ENCODE results near the gene ABAT.

DNA sequence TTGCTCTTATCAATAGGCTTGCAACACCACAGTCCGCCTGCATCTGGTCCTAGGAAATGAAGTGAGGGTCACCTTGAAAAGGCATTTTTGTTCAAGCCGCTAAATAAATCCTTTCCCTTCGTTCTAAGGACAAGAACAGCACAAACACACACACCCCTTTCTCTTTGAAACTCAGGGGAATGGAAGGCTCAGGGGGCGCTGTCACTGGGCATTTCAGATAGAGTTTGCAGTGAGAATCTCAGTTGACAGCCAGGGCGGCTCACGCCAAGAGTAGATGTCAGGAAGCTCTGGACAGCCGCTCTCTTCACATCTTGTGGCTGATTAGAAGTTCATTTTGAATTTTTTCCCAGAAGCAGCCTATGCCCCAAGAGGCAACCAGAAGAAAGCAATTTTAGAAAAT is 39.8 kb downstream of the ABAT start:
- TF ChIP-seq, protein P1, sequence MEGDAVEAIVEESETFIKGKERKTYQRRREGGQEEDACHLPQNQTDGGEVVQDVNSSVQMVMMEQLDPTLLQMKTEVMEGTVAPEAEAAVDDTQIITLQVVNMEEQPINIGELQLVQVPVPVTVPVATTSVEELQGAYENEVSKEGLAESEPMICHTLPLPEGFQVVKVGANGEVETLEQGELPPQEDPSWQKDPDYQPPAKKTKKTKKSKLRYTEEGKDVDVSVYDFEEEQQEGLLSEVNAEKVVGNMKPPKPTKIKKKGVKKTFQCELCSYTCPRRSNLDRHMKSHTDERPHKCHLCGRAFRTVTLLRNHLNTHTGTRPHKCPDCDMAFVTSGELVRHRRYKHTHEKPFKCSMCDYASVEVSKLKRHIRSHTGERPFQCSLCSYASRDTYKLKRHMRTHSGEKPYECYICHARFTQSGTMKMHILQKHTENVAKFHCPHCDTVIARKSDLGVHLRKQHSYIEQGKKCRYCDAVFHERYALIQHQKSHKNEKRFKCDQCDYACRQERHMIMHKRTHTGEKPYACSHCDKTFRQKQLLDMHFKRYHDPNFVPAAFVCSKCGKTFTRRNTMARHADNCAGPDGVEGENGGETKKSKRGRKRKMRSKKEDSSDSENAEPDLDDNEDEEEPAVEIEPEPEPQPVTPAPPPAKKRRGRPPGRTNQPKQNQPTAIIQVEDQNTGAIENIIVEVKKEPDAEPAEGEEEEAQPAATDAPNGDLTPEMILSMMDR (IDR thresholded peaks at IDR 0.05 in 4 of 5, conservative IDR thresholded peaks at IDR 0.05 in 1 of 5), result no peak
- TF ChIP-seq POLR2A (IDR thresholded peaks at IDR 0.05), result no peak

Measured in gastrocnemius medialis (tissue), 4 donors.